HG03103 (cell line): ENCODE data around the gene ODAD4.

Source experiments
- ATAC-seq: cut with Tn5 transposase; IDR thresholded peaks from one replicate; pipeline ENCODE4 v1.9.1; 2021; ENCODE audit warnings: low read depth; ENCODE audit not compliant: unreplicated experiment

ODAD4 gene

GRCh38 chr17:41937970-41938954 is 7.8 kb downstream of the ODAD4 start:
- ATAC-seq, result no peak

- ATAC-seq, result no peak
Observed at GRCh38 chr17:41939044-41939692, 8.8 kb downstream of the ODAD4 start.

GRCh38 chr17:41939693-41940090 is 9.3 kb downstream of the ODAD4 start:
- no peak for ATAC-seq

GRCh38 chr17:41941168-41941567 is 10.8 kb downstream of the ODAD4 start:
- no peak for ATAC-seq

- ATAC-seq, result no peak
Observed at GRCh38 chr17:41942626-41943373, 12.4 kb downstream of the ODAD4 start.

- ATAC-seq, result no peak
Observed at GRCh38 chr17:41943492-41943891, 13.1 kb downstream of the ODAD4 start.

GRCh38 chr17:41944943-41945342 is 14.5 kb downstream of the ODAD4 start:
- no peak for ATAC-seq

GRCh38 chr17:41948762-41949460 is 18.5 kb downstream of the ODAD4 start:
- no peak for ATAC-seq

- ATAC-seq, result no peak
Observed at GRCh38 chr17:41956522-41956921, 26.1 kb downstream of the ODAD4 start.

GRCh38 chr17:41957031-41957868 is 26.8 kb downstream of the ODAD4 start:
- no peak for ATAC-seq

GRCh38 chr17:41957869-41958439 is 27.5 kb downstream of the ODAD4 start:
- no peak for ATAC-seq

- no peak for ATAC-seq
Observed at GRCh38 chr17:41959030-41959335, 28.6 kb downstream of the ODAD4 start.

GRCh38 chr17:41959336-41960095 is 29.1 kb downstream of the ODAD4 start:
- ATAC-seq, result no peak

- no peak for ATAC-seq
Observed at GRCh38 chr17:41962111-41962510, 31.7 kb downstream of the ODAD4 start.

- ATAC-seq, result no peak
Observed at GRCh38 chr17:41962768-41963434, 32.5 kb downstream of the ODAD4 start.

- ATAC-seq, result no peak
Observed at GRCh38 chr17:41965694-41966462, 35.5 kb downstream of the ODAD4 start.

GRCh38 chr17:41966463-41967140 is 36.2 kb downstream of the ODAD4 start, which contains the start of gene CNP:
Gene CNP (plus strand): TSS chr17:41966795. CDS start chr17:41966885, 90 bp downstream.
- ATAC-seq, result peak; percentile 58
